IPS-11a (cell line): ENCODE results near the gene GPR132.
"Not testable (repeated sequence)": the region's sequence is repeated elsewhere in the genome, so short reads cannot be mapped to it uniquely, and the experiment has no call there.

Experiments
- H3K4me3 ChIP-seq: one replicate; pipeline ENCODE4 v1.5.1; 2013; ENCODE audit warnings: low read depth, low read length, control low read depth

The GPR132 gene

GRCh38 chr14:105065280-105066228 lies at the start of gene GPR132:
Gene GPR132, minus strand, starts transcription at chr14:105065430. Its CDS starts 10,010 bp downstream, at chr14:105055420.
- no peak within 1 kb of the TSS for H3K4me3 ChIP-seq

- H3K4me3 ChIP-seq: not testable (repeated sequence)
Measured at GRCh38 chr14:105109243-105109642, 44.0 kb upstream of the GPR132 start.

GRCh38 chr14:105108516-105108864 lies 43.3 kb upstream of the GPR132 start:
- H3K4me3 ChIP-seq: no peak overlapping the region

GRCh38 chr14:105107781-105108515 lies 42.7 kb upstream of the GPR132 start:
- no peak overlapping the region for H3K4me3 ChIP-seq

GRCh38 chr14:105107351-105107750 lies 42.1 kb upstream of the GPR132 start:
- no peak overlapping the region for H3K4me3 ChIP-seq

- H3K4me3 ChIP-seq: no peak overlapping the region
Measured at GRCh38 chr14:105105158-105105557, 39.9 kb upstream of the GPR132 start.

- H3K4me3 ChIP-seq: no peak overlapping the region
Measured at GRCh38 chr14:105102893-105103292, 37.7 kb upstream of the GPR132 start.

GRCh38 chr14:105102361-105102870 lies 37.2 kb upstream of the GPR132 start:
- H3K4me3 ChIP-seq: no peak overlapping the region

- no peak overlapping the region for H3K4me3 ChIP-seq
Measured at GRCh38 chr14:105100910-105101309, 35.7 kb upstream of the GPR132 start.

- H3K4me3 ChIP-seq: no peak overlapping the region
Measured at GRCh38 chr14:105099778-105100177, 34.5 kb upstream of the GPR132 start.

GRCh38 chr14:105098316-105098715 lies 33.1 kb upstream of the GPR132 start:
- no peak overlapping the region for H3K4me3 ChIP-seq

GRCh38 chr14:105097794-105098127 lies 32.5 kb upstream of the GPR132 start:
- H3K4me3 ChIP-seq: no peak overlapping the region

- H3K4me3 ChIP-seq: no peak overlapping the region
Measured at GRCh38 chr14:105096206-105096875, 31.1 kb upstream of the GPR132 start.

GRCh38 chr14:105095236-105095805 lies 30.1 kb upstream of the GPR132 start:
- H3K4me3 ChIP-seq: no peak overlapping the region

- H3K4me3 ChIP-seq: no peak overlapping the region
Measured at GRCh38 chr14:105094193-105094907, 29.1 kb upstream of the GPR132 start.

GRCh38 chr14:105093431-105094192 lies 28.4 kb upstream of the GPR132 start:
- H3K4me3 ChIP-seq: peak overlapping the region; percentile 20

GRCh38 chr14:105093038-105093430 lies 27.8 kb upstream of the GPR132 start:
- H3K4me3 ChIP-seq: peak overlapping the region; percentile 24

- peak overlapping the region; percentile 24 for H3K4me3 ChIP-seq
Measured at GRCh38 chr14:105092171-105093037, 27.2 kb upstream of the GPR132 start.
